PC-3 (cell line): ENCODE measurements around the gene PAFAH1B2. TPM values are rescaled to one million over a fixed set of nuclear protein-coding genes. Genes with fewer than 3 reads are reported as not detected.

Source experiments
- ATAC-seq: fragments of 200-7000 bp; cut with Tn5 transposase; 2 replicates; pipeline ENCODE4 v1.9.1; 2020; ENCODE audit warnings: mild to moderate bottlenecking, moderate library complexity
- BruUV-seq: library from RNA; stranded (reverse); fragments of 400-500 nt; replicated peaks from 2 replicates; lab custom pipeline; 2021; lab: Mats Ljungman, UMichigan
- CTCF ChIA-PET: fragments of 300-600 bp; sonication (Branson Sonifier 250); formaldehyde crosslinking; loops from one replicate; lab custom pipeline; 2022; ENCODE audit warnings: antibody characterized with exemption; lab: Charles Lee
- POLR2A ChIA-PET: fragments of 300-600 bp; sonication (Branson Sonifier 250); formaldehyde crosslinking; loops from one replicate; lab custom pipeline; 2022; ENCODE audit warnings: antibody characterized with exemption; ENCODE audit not compliant: unreplicated experiment; lab: Charles Lee
- DNase-seq: peaks from one replicate; pipeline ENCODE4 v3.0.0-alpha.2; 2015
- H2AFZ ChIP-seq: fragments of 300-600 bp; sonication (generic); 2 replicates; pipeline ENCODE4 v1.6.0; 2016; ENCODE audit warnings: antibody characterized with exemption, low read length
- H3F3A ChIP-seq: fragments of 300-600 bp; sonication (generic); one replicate; pipeline ENCODE4 v1.6.0; 2017; ENCODE audit warnings: antibody characterized with exemption, low read length, control low read depth, mild to moderate bottlenecking; ENCODE audit not compliant: unreplicated experiment
- H3K27ac ChIP-seq: fragments of 300-600 bp; sonication (generic); 2 replicates; pipeline ENCODE4 v1.5.1; 2016; ENCODE audit warnings: mild to moderate bottlenecking, low read length
- H3K27me3 ChIP-seq: fragments of 300-600 bp; sonication (generic); 2 replicates; pipeline ENCODE4 v1.6.1; 2016; ENCODE audit warnings: low read length, mixed read lengths
- H3K36me3 ChIP-seq: fragments of 300-600 bp; sonication (generic); 2 replicates; pipeline ENCODE4 v1.6.1; 2016; ENCODE audit warnings: low read depth, mixed run types, low read length, mixed read lengths
- H3K4me1 ChIP-seq: fragments of 300-600 bp; sonication (generic); 2 replicates; pipeline ENCODE4 v1.5.1; 2016; ENCODE audit warnings: low read length; ENCODE audit not compliant: insufficient read depth
- H3K4me2 ChIP-seq: fragments of 300-600 bp; sonication (generic); 2 replicates; pipeline ENCODE4 v1.6.0; 2016; ENCODE audit warnings: low read length
- H3K4me3 ChIP-seq: fragments of 300-600 bp; sonication (generic); 2 replicates; pipeline ENCODE4 v1.5.1; 2016; ENCODE audit warnings: mild to moderate bottlenecking, low read length, mixed read lengths
- H3K79me2 ChIP-seq: fragments of 300-600 bp; sonication (generic); 2 replicates; pipeline ENCODE4 v1.6.1; 2017; ENCODE audit warnings: low read length, mixed read lengths
- H3K9ac ChIP-seq: fragments of 300-600 bp; sonication (generic); 2 replicates; pipeline ENCODE4 v1.6.0; 2016; ENCODE audit warnings: mild to moderate bottlenecking, low read length
- H3K9me2 ChIP-seq: fragments of 300-600 bp; sonication (generic); replicated peaks from 2 replicates; pipeline ENCODE4 v1.6.1; 2016; ENCODE audit warnings: mixed run types, low read length, mixed read lengths
- H3K9me3 ChIP-seq: fragments of 300-600 bp; sonication (generic); 2 replicates; pipeline ENCODE4 v1.6.1; 2016; ENCODE audit warnings: low read length, mixed read lengths
- H4K20me1 ChIP-seq: fragments of 300-600 bp; sonication (generic); 2 replicates; pipeline ENCODE4 v1.6.1; 2016; ENCODE audit warnings: low read length, mixed read lengths
- EZH2 ChIP-seq: fragments of 300-600 bp; sonication (generic); IDR thresholded peaks from one replicate; pipeline ENCODE4 v1.6.1; 2017; ENCODE audit warnings: antibody characterized with exemption, mild to moderate bottlenecking, low read length; ENCODE audit not compliant: unreplicated experiment
- EZH2phosphoT487 ChIP-seq: fragments of 300-600 bp; sonication (generic); IDR thresholded peaks from 2 replicates; pipeline ENCODE4 v1.6.1; 2018; ENCODE audit warnings: mild to moderate bottlenecking, antibody characterized with exemption, low read length, borderline replicate concordance
- intact Hi-C: fragments of 100-400 bp; cut with micrococcal nuclease; formaldehyde crosslinking; loops from 2 replicates; pipeline ENCODE4 v1.9.0; 2023
- total RNA-seq: library from RNA; depleted of rRNA; stranded (reverse); fragments of >200 nt; gene quantifications from 2 replicates; pipeline ENCODE4 v1.2.3, GENCODE V29; 2014
- TF ChIP-seq, protein P1 (sequence below): fragments of 300-600 bp; sonication (generic); conservative IDR thresholded peaks from 2 replicates; pipeline ENCODE4 v1.5.1; 2017; ENCODE audit warnings: antibody characterized with exemption, low read depth, mild to moderate bottlenecking, low read length

PAFAH1B2 gene
- total RNA-seq, 1 experiment from 2014 or later: 91.6 TPM

DNA sequence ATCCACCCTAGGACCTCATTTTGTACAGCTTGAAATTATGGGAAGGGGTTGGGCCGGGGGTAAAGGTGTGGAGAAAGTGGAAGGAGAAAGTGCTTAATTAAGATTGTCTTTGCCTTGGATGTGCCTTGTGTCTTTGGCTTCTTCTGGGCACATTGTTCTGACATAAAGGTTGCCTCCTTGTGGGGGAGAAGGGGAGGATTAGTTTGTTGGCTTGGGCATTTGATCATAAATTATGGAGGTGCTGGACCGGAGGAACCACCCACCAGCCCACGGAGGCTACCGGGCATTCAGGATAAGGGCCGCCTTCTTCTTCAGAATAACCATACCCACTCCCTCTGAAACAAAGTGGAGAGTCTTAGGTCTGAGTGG, 1.3 kb downstream of the PAFAH1B2 start:
- CTCF ChIA-PET: no interaction called here
- DNase-seq (peak; percentile 24), ATAC-seq (no peak)
- H3K4me1 ChIP-seq: peaks cover 13% of the 10 kb centered on the region; the same call in 1 of the 2 replicates
- no peak overlapping the region for H2AFZ ChIP-seq
- H3K4me2 ChIP-seq: peak overlapping the region; percentile 98
- TF ChIP-seq, protein P1, sequence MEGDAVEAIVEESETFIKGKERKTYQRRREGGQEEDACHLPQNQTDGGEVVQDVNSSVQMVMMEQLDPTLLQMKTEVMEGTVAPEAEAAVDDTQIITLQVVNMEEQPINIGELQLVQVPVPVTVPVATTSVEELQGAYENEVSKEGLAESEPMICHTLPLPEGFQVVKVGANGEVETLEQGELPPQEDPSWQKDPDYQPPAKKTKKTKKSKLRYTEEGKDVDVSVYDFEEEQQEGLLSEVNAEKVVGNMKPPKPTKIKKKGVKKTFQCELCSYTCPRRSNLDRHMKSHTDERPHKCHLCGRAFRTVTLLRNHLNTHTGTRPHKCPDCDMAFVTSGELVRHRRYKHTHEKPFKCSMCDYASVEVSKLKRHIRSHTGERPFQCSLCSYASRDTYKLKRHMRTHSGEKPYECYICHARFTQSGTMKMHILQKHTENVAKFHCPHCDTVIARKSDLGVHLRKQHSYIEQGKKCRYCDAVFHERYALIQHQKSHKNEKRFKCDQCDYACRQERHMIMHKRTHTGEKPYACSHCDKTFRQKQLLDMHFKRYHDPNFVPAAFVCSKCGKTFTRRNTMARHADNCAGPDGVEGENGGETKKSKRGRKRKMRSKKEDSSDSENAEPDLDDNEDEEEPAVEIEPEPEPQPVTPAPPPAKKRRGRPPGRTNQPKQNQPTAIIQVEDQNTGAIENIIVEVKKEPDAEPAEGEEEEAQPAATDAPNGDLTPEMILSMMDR: peak; percentile 28; the same call in 1 of the 2 replicates
- no peak for TF ChIP-seq EZH2phosphoT487
- H3K79me2 ChIP-seq: peaks cover 62% of the 10 kb centered on the region
- peak overlapping the region; percentile 87 for H3K9ac ChIP-seq
- H3K9me3 ChIP-seq: no peaks in the 10 kb centered on the region
- no TSS peak for BruUV-seq
- no peaks in the 10 kb centered on the region for H3F3A ChIP-seq
- peak overlapping the region; percentile 76 for H3K27ac ChIP-seq
- H3K9me2 ChIP-seq: no peaks in the 10 kb centered on the region
- POLR2A ChIA-PET: no interaction called here
- peaks cover 19% of the 10 kb centered on the region for H3K36me3 ChIP-seq
- H4K20me1 ChIP-seq: peaks cover 43% of the 10 kb centered on the region
- no peaks in the 10 kb centered on the region for H3K27me3 ChIP-seq
- peak overlapping the region; percentile 81 for H3K4me3 ChIP-seq
- intact Hi-C loops: no loop called here

DNA sequence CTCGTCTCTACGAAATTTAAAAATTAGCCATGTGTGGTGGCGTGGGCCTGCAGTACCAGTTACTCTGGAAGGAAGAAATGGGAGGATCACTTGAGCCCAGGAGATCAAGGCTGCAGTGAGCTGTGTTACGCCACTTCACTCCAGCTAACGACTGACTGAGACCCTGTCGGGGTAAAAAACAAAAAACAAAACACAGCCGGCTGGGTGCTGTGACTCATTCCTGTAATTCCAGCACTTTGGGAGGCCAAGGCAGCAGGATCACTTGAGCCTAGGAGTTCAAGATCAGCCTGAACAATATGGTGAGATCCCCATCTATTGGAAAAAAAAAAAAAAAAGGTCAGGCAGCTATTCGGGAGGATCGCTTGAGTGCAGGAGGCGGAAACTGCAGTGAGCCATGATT, 2.4 kb downstream of the PAFAH1B2 start:
- Histone ChIP-seq H4K20me1 (peaks cover 48% of the 10 kb centered on the region), H3K9ac (no peak overlapping the region), H3K27ac (no peak overlapping the region), H3K79me2 (peaks cover 73% of the 10 kb centered on the region), H3K9me2 (no peaks in the 10 kb centered on the region), H3K27me3 (no peaks in the 10 kb centered on the region), H3K36me3 (peaks cover 20% of the 10 kb centered on the region), H3K4me3 (peak overlapping the region; percentile 81; the same call in 1 of the 2 replicates), H2AFZ (no peak overlapping the region), H3K9me3 (no peaks in the 10 kb centered on the region), H3K4me2 (peak overlapping the region; percentile 98), H3K4me1 (peaks cover 13% of the 10 kb centered on the region; the same call in 1 of the 2 replicates), H3F3A (no peaks in the 10 kb centered on the region)
- DNase-seq (no peak), ATAC-seq (no peak)
- ChIA-PET CTCF (no interaction called here), POLR2A (no interaction called here)
- no TSS peak for BruUV-seq
- intact Hi-C loops: no loop called here
- no peak for TF ChIP-seq EZH2
- TF ChIP-seq, protein P1: no peak
- no peak for TF ChIP-seq EZH2phosphoT487

DNA sequence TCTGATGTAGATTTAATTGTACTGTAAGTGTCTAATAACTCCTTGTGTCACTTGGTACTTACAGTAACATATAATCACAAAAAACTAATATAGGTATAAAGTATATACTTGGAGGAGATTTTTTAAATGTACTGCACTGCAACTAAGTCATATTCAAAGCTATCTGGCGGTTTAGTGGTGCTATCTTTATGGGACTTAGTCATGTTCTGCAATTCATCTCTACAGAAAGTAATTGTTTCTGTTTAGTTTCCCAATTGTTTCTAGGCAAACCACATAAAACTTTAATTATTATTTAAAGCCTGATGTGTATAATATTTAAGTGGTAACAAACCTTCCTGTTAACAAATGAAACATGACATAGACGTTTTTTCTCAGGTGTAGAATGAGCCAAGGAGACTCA, 8.0 kb downstream of the PAFAH1B2 start:
- Histone ChIP-seq H3K9me2 (no peaks in the 10 kb centered on the region), H3F3A (no peaks in the 10 kb centered on the region), H3K4me3 (no peak overlapping the region), H3K36me3 (peaks cover 40% of the 10 kb centered on the region), H4K20me1 (peaks cover 63% of the 10 kb centered on the region), H3K9ac (no peak overlapping the region), H2AFZ (no peak overlapping the region), H3K4me1 (no peaks in the 10 kb centered on the region), H3K27ac (no peak overlapping the region), H3K79me2 (peaks cover 100% of the 10 kb centered on the region), H3K9me3 (no peaks in the 10 kb centered on the region), H3K27me3 (no peaks in the 10 kb centered on the region), H3K4me2 (no peak overlapping the region)
- DNase-seq: no peak
- CTCF ChIA-PET: no interaction called here
- no TSS peak for BruUV-seq
- intact Hi-C loops: no loop called here
- ATAC-seq: peak; percentile 46; the same call in 1 of the 2 replicates
- TF ChIP-seq EZH2: no peak
- no peak for TF ChIP-seq EZH2phosphoT487
- TF ChIP-seq, protein P1: no peak
- POLR2A ChIA-PET: no interaction called here
